HCT116 (cell line): ENCODE measurements around the gene PKMYT1. TPM values are rescaled to one million over a fixed set of nuclear protein-coding genes. Genes with fewer than 3 reads are reported as not detected.

Source experiments
- ATAC-seq: fragments of 200-7000 bp; cut with Tn5 transposase; 2 replicates; pipeline ENCODE4 v1.9.1; 2020; ENCODE audit warnings: mild to moderate bottlenecking, moderate library complexity
- BruUV-seq: library from RNA; stranded (reverse); fragments of 400-500 nt; replicated peaks from 2 replicates; lab custom pipeline; 2021; lab: Mats Ljungman, UMichigan
- CTCF ChIA-PET: fragments of 300-600 bp; sonication (Branson Sonifier 250); formaldehyde crosslinking; loops from one replicate; lab custom pipeline; 2021; ENCODE audit warnings: antibody characterized with exemption; lab: Charles Lee
- POLR2A ChIA-PET: fragments of 300-600, 350-600 bp; sonication (Branson Sonifier 250); formaldehyde crosslinking; loops from one replicate; lab custom pipeline; 2021; ENCODE audit warnings: antibody characterized with exemption; lab: Charles Lee
- RAD21 ChIA-PET, 2 experiments: fragments of 300-600 bp; sonication (Branson Sonifier 250); formaldehyde crosslinking; loops; one replicate each; lab custom pipeline; 2023; ENCODE audit warnings: low total read pairs in 2 of 2; ENCODE audit not compliant: uncharacterized antibody in 2 of 2, unreplicated experiment in 2 of 2, low non-redundant PET in 1 of 2; lab: Charles Lee
- DNase-seq: peaks from one replicate; pipeline ENCODE4 v3.0.0-alpha.2; 2010; ENCODE audit warnings: low read depth, low spot score
- H2AFZ ChIP-seq: fragments of 200-600 bp; shearing (Covaris generic), sonication (generic); 2 replicates; pipeline ENCODE4 v1.6.1; 2017; ENCODE audit warnings: low read depth, mixed run types, mixed read lengths, antibody characterized with exemption, low read length; ENCODE audit not compliant: poor library complexity, severe bottlenecking
- H3K27ac ChIP-seq: 2 replicates; pipeline ENCODE4 v1.5.1; 2012; ENCODE audit warnings: low read depth, low read length
- H3K27me3 ChIP-seq: fragments of 200-600 bp; sonication (generic); 2 replicates; pipeline ENCODE4 v1.6.1; 2016; ENCODE audit warnings: mixed run types, low read length, mixed read lengths; ENCODE audit not compliant: insufficient read depth
- H3K36me3 ChIP-seq, 2 experiments: fragments of 200-500 bp in 1 of 2; fragments of 200-600 bp in 1 of 2; sonication (Bioruptor generic) in 1 of 2; sonication (generic) in 1 of 2; 2 replicates each; pipeline versions ENCODE4 v1.5.1 to v1.6.1; 2014 to 2016; ENCODE audit warnings: low read length in 2 of 2, inconsistent platforms in 1 of 2, mixed read lengths in 1 of 2, mixed run types in 1 of 2; ENCODE audit not compliant: insufficient read depth in 2 of 2, control insufficient read depth in 1 of 2
- H3K4me1 ChIP-seq, 2 experiments: fragments of 200-600 bp in 1 of 2; sonication (generic) in 1 of 2; 2 replicates each; pipeline versions ENCODE4 v1.5.1 to v1.6.1; 2012 to 2017; ENCODE audit warnings: low read length in 2 of 2, inconsistent platforms in 1 of 2, mild to moderate bottlenecking in 1 of 2, mixed read lengths in 1 of 2, mixed run types in 1 of 2, moderate library complexity in 1 of 2; ENCODE audit not compliant: insufficient read depth in 2 of 2, control insufficient read depth in 1 of 2
- H3K4me2 ChIP-seq: fragments of 200-600 bp; sonication (generic); 2 replicates; pipeline ENCODE4 v1.6.1; 2017; ENCODE audit warnings: mixed run types, low read length, mixed read lengths
- H3K4me3 ChIP-seq, 2 experiments: fragments of 200-600 bp in 1 of 2; sonication (generic) in 1 of 2; replicated peaks in 1 of 2; 2 replicates each; pipeline ENCODE4 v1.5.1; 2011 to 2016; ENCODE audit warnings: low read length in 2 of 2, control low read depth in 1 of 2, low read depth in 1 of 2, mild to moderate bottlenecking in 1 of 2, mixed read lengths in 1 of 2, mixed run types in 1 of 2
- H3K79me2 ChIP-seq: fragments of 200-600 bp; sonication (generic); 2 replicates; pipeline ENCODE4 v1.6.1; 2017; ENCODE audit warnings: mild to moderate bottlenecking, mixed run types, low read length, moderate library complexity, mixed read lengths; ENCODE audit not compliant: insufficient read depth
- H3K9ac ChIP-seq: fragments of 200-600 bp; sonication (generic); 2 replicates; pipeline ENCODE4 v1.6.1; 2016; ENCODE audit warnings: low read length, mixed read lengths
- H3K9me2 ChIP-seq: fragments of 200-600 bp; sonication (generic), shearing (Covaris generic); 2 replicates; pipeline ENCODE4 v1.6.1; 2017; ENCODE audit warnings: mixed run types, mild to moderate bottlenecking, moderate library complexity; ENCODE audit not compliant: insufficient read depth
- H3K9me3 ChIP-seq, 2 experiments: fragments of 200-500 bp in 1 of 2; fragments of 200-600 bp in 1 of 2; sonication (Bioruptor generic) in 1 of 2; sonication (generic) in 1 of 2; 2 replicates each; pipeline ENCODE4 v1.6.1; 2014 to 2017; ENCODE audit warnings: low read length in 2 of 2, mixed read lengths in 2 of 2, inconsistent platforms in 1 of 2, low read depth in 1 of 2, mild to moderate bottlenecking in 1 of 2, mixed run types in 1 of 2, moderate library complexity in 1 of 2; ENCODE audit not compliant: control insufficient read depth in 1 of 2, insufficient read depth in 1 of 2
- H4K20me1 ChIP-seq: fragments of 200-600 bp; sonication (generic), shearing (Covaris generic); 2 replicates; pipeline ENCODE4 v1.6.1; 2017; ENCODE audit warnings: mixed run types, mild to moderate bottlenecking, moderate library complexity; ENCODE audit not compliant: insufficient read depth
- CTCF ChIP-seq, 3 experiments: fragments of 200-600 bp in 1 of 3; sonication (generic) in 1 of 3; IDR thresholded peaks in 2 of 3; conservative IDR thresholded peaks in 1 of 3; 2 replicates each; pipeline ENCODE4 v1.5.1; 2012 to 2017; ENCODE audit warnings: low read depth in 2 of 3, low read length in 2 of 3, antibody characterized with exemption in 1 of 3, borderline replicate concordance in 1 of 3, control low read depth in 1 of 3, mild to moderate bottlenecking in 1 of 3, mixed read lengths in 1 of 3, mixed run types in 1 of 3, moderate library complexity in 1 of 3; ENCODE audit not compliant: insufficient read depth in 1 of 3
- EGR1 ChIP-seq: IDR thresholded peaks from 2 replicates; pipeline ENCODE4 v1.6.1; 2012; ENCODE audit warnings: low read depth
- EZH2 ChIP-seq: fragments of 200-600 bp; sonication (generic); IDR thresholded peaks from 2 replicates; pipeline ENCODE4 v1.6.1; 2017; ENCODE audit warnings: antibody characterized with exemption, mixed run types
- SIN3A ChIP-seq: IDR thresholded peaks from 2 replicates; pipeline ENCODE4 v1.6.1; 2012; ENCODE audit warnings: low read depth
- SP1 ChIP-seq: IDR thresholded peaks from 2 replicates; pipeline ENCODE4 v1.6.1; 2012; ENCODE audit warnings: low read depth
- TCF7L2 ChIP-seq: IDR thresholded peaks from 2 replicates; pipeline ENCODE4 v1.7.0; 2011; ENCODE audit warnings: borderline replicate concordance, inconsistent platforms; ENCODE audit not compliant: insufficient read depth, insufficient read length; ENCODE audit errors: extremely low read depth
- YY1 ChIP-seq: IDR thresholded peaks from 2 replicates; pipeline ENCODE4 v1.6.1; 2011; ENCODE audit warnings: low read length, low read depth, moderate library complexity, mild to moderate bottlenecking; ENCODE audit not compliant: insufficient replicate concordance; ENCODE audit errors: extremely low read depth
- intact Hi-C: fragments of 100-400 bp; cut with micrococcal nuclease; formaldehyde crosslinking; loops from 2 replicates; pipeline ENCODE4 v1.10.0; 2022
- total RNA-seq: library from RNA; stranded (reverse); gene quantifications from one replicate; pipeline ENCODE4 v1.2.1, GENCODE V29; 2021; ENCODE audit not compliant: unreplicated experiment

Gene PKMYT1
- total RNA-seq, 1 experiment from 2014 or later: 104 TPM

- BruUV-seq: no TSS peak
- Histone ChIP-seq H3K9me3 (no peaks in the 10 kb centered on the region), H3K27me3 (no peaks in the 10 kb centered on the region), H3K79me2 (peaks cover 26% of the 10 kb centered on the region; the same call in 1 of the 2 replicates), H3K27ac (peak overlapping the region; percentile 100), H2AFZ (no peak overlapping the region), H3K36me3 (peaks cover 5 to 25% of the 10 kb centered on the region in 2 experiments; a peak in 2 of 4 replicates), H3K9me2 (no peaks in the 10 kb centered on the region), H3K9ac (peak overlapping the region; percentile 99), H3K4me3 (peak overlapping the region; percentile 94 to 95), H3K4me1 (peaks cover 27 to 56% of the 10 kb centered on the region in 2 experiments), H3K4me2 (peak overlapping the region; percentile 86), H4K20me1 (no peaks in the 10 kb centered on the region)
- CTCF ChIA-PET: interaction anchor here (1.0 to 6.1 kb wide), 5 partner anchors 10 to 39 kb away, joined by 3 to 39 read pairs (median 12); no protein-coding TSS in a partner anchor
- DNase-seq (peak; percentile 82), ATAC-seq (peak; percentile 36)
- RAD21 ChIA-PET: interaction anchor here in 1 of 2 experiments (0.7 kb wide), 1 partner anchor 10 kb away, joined by 3 read pairs; no protein-coding TSS in a partner anchor
- TF ChIP-seq CTCF (IDR thresholded peaks at IDR 0.05 in 2 of 3, conservative IDR thresholded peaks at IDR 0.05 in 1 of 3; ENCODE audit: borderline replicate concordance in 1 of 3, insufficient read depth in 1 of 3, low read depth in 2 of 3, low read length in 2 of 3): peak in 1 of 3 experiments; percentile 37; a peak in 2 of 6 replicates
- TF ChIP-seq SIN3A: no peak
- TF ChIP-seq YY1: no peak
- no peak for TF ChIP-seq SP1
- no peak for TF ChIP-seq EGR1
- no peak for TF ChIP-seq TCF7L2
- TF ChIP-seq EZH2: no peak
- POLR2A ChIA-PET: interaction anchor here (0.6 to 8.2 kb wide), 15 partner anchors 8 to 866 kb away, joined by 3 to 188 read pairs (median 5); partner anchors contain the start of genes CLDN9, KREMEN2, PAQR4 and PKMYT1
- intact Hi-C loops: loop anchor here (5.0 kb wide), 2 partner anchors 39 to 864 kb away; partner anchors contain the start of genes PKMYT1 and TRAF7
Observed at GRCh38 chr16:3021449-3022207, 41.4 kb upstream of the PKMYT1 start.
